A549 (cell line): ENCODE measurements around the gene SYMPK.

Source experiments
- CBX8 ChIP-seq: fragments of 200-600 bp; sonication (generic); IDR thresholded peaks from 2 replicates; pipeline ENCODE4 v1.6.1; 2016
- CEBPB ChIP-seq, 2 experiments: fragments of >200 bp in 1 of 2; sonication (Bioruptor Twin) in 1 of 2; formaldehyde crosslinking in 1 of 2; IDR thresholded peaks; 2 replicates each; pipeline ENCODE4 v1.6.1; 2012 to 2016
- CHD2 ChIP-seq: fragments of 150-350 bp; IDR thresholded peaks from 2 replicates; pipeline ENCODE4 v1.6.1; 2014; ENCODE audit warnings: low read length; ENCODE audit not compliant: partially characterized antibody
- EP300 ChIP-seq, 2 experiments: fragments of >200 bp; sonication (Bioruptor Twin); formaldehyde crosslinking; IDR thresholded peaks; 2 replicates in 1 of 2; 3 replicates in 1 of 2; pipeline ENCODE4 v1.6.1; 2016 to 2017
- MYC ChIP-seq: IDR thresholded peaks from 2 replicates; pipeline ENCODE4 v1.6.1; 2012; ENCODE audit warnings: mild to moderate bottlenecking, inconsistent platforms, low read length, improper control_type of control experiment, borderline replicate concordance
- POLR2A ChIP-seq: IDR thresholded peaks from 2 replicates; pipeline ENCODE4 v1.6.1; 2012; ENCODE audit warnings: mild to moderate bottlenecking, low read length
- SMC3 ChIP-seq: fragments of >200 bp; sonication (Bioruptor Twin); formaldehyde crosslinking; IDR thresholded peaks from 3 replicates; pipeline ENCODE4 v1.6.1; 2018; ENCODE audit warnings: inconsistent platforms
- ZFP36 ChIP-seq: fragments of 450-650 bp; IDR thresholded peaks from 2 replicates; pipeline ENCODE4 v1.6.1; 2014; ENCODE audit warnings: borderline replicate concordance; ENCODE audit not compliant: partially characterized antibody
- TF ChIP-seq, protein P1 (sequence below): fragments of >200 bp; sonication (Bioruptor Twin); formaldehyde crosslinking; IDR thresholded peaks from 3 replicates; pipeline ENCODE4 v1.5.1; 2016
- TF ChIP-seq, protein P2 (sequence below): IDR thresholded peaks from 2 replicates; pipeline ENCODE4 v1.6.1; 2012
- TF ChIP-seq, protein P3 (sequence below): fragments of 250-450 bp; sonication (Bioruptor Pico); IDR thresholded peaks from 2 replicates; pipeline ENCODE4 v1.5.0; 2021; ENCODE audit warnings: mild to moderate bottlenecking, moderate library complexity, borderline replicate concordance
- TF ChIP-seq, protein P4 (sequence below): fragments of 200-600 bp; sonication (generic); IDR thresholded peaks from 2 replicates; pipeline ENCODE4 v1.6.1; 2016; ENCODE audit warnings: antibody characterized with exemption, mild to moderate bottlenecking, moderate library complexity

DNA sequence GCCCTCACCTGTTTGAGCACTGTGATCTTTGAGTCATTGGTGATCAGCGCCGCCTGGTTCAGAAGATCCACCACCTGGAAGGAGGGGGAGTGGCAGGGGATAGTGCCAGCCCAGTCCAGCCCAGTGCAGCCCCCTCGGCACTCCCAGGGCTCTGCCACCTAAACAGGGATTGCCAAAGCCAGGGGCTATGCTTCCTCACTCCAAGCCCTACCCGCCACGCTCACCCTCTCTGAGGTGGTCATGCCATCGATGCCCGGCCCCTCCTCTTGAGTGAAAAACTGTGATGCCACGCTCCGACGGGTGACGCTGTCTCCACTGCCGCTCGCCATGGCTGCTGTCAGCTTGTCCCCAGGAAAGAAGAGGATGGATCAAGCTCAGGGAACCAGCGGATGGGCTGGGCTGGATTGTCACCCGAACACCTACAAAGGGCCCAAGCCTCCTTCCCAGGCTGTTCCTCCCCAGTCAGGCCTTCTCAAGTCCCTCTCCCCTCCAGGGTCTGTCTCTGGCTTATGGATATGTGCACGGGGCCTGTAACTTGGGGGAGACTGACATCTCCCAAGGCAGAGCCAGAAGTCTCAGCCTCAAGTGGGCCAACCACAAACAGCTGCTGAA is 8.7 kb downstream of the SYMPK start:
- TF ChIP-seq ZFP36 = no peak
- TF ChIP-seq POLR2A = no peak
- TF ChIP-seq, protein P1, sequence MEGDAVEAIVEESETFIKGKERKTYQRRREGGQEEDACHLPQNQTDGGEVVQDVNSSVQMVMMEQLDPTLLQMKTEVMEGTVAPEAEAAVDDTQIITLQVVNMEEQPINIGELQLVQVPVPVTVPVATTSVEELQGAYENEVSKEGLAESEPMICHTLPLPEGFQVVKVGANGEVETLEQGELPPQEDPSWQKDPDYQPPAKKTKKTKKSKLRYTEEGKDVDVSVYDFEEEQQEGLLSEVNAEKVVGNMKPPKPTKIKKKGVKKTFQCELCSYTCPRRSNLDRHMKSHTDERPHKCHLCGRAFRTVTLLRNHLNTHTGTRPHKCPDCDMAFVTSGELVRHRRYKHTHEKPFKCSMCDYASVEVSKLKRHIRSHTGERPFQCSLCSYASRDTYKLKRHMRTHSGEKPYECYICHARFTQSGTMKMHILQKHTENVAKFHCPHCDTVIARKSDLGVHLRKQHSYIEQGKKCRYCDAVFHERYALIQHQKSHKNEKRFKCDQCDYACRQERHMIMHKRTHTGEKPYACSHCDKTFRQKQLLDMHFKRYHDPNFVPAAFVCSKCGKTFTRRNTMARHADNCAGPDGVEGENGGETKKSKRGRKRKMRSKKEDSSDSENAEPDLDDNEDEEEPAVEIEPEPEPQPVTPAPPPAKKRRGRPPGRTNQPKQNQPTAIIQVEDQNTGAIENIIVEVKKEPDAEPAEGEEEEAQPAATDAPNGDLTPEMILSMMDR = no peak
- no peak for TF ChIP-seq EP300 (IDR thresholded peaks at IDR 0.05)
- TF ChIP-seq, protein P2, sequence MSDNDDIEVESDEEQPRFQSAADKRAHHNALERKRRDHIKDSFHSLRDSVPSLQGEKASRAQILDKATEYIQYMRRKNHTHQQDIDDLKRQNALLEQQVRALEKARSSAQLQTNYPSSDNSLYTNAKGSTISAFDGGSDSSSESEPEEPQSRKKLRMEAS = no peak
- no peak for TF ChIP-seq CHD2
- TF ChIP-seq MYC = no peak
- no peak for TF ChIP-seq CBX8
- TF ChIP-seq, protein P3, sequence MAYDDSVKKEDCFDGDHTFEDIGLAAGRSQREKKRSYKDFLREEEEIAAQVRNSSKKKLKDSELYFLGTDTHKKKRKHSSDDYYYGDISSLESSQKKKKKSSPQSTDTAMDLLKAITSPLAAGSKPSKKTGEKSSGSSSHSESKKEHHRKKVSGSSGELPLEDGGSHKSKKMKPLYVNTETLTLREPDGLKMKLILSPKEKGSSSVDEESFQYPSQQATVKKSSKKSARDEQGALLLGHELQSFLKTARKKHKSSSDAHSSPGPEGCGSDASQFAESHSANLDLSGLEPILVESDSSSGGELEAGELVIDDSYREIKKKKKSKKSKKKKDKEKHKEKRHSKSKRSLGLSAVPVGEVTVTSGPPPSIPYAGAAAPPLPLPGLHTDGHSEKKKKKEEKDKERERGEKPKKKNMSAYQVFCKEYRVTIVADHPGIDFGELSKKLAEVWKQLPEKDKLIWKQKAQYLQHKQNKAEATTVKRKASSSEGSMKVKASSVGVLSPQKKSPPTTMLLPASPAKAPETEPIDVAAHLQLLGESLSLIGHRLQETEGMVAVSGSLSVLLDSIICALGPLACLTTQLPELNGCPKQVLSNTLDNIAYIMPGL (CRISPR knock-in tag) = no peak
- TF ChIP-seq, protein P4, sequence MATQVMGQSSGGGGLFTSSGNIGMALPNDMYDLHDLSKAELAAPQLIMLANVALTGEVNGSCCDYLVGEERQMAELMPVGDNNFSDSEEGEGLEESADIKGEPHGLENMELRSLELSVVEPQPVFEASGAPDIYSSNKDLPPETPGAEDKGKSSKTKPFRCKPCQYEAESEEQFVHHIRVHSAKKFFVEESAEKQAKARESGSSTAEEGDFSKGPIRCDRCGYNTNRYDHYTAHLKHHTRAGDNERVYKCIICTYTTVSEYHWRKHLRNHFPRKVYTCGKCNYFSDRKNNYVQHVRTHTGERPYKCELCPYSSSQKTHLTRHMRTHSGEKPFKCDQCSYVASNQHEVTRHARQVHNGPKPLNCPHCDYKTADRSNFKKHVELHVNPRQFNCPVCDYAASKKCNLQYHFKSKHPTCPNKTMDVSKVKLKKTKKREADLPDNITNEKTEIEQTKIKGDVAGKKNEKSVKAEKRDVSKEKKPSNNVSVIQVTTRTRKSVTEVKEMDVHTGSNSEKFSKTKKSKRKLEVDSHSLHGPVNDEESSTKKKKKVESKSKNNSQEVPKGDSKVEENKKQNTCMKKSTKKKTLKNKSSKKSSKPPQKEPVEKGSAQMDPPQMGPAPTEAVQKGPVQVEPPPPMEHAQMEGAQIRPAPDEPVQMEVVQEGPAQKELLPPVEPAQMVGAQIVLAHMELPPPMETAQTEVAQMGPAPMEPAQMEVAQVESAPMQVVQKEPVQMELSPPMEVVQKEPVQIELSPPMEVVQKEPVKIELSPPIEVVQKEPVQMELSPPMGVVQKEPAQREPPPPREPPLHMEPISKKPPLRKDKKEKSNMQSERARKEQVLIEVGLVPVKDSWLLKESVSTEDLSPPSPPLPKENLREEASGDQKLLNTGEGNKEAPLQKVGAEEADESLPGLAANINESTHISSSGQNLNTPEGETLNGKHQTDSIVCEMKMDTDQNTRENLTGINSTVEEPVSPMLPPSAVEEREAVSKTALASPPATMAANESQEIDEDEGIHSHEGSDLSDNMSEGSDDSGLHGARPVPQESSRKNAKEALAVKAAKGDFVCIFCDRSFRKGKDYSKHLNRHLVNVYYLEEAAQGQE = no peak
- TF ChIP-seq CEBPB (IDR thresholded peaks at IDR 0.05) = no peak
- no peak for TF ChIP-seq SMC3
